CD14-positive monocyte (primary cell): ENCODE results near the gene HSPA1B. TPM values are rescaled to one million over a fixed set of nuclear protein-coding genes. Genes with fewer than 3 reads are reported as not detected.

Source experiments
- DNase-seq, 3 donors: peaks; one replicate each; pipeline ENCODE4 v3.0.0-alpha.2; 2011 to 2022
- H2AFZ ChIP-seq: 2 replicates; pipeline ENCODE4 v1.6.0; 2012; ENCODE audit warnings: mild to moderate bottlenecking, low read depth, low read length, inconsistent platforms; ENCODE audit not compliant: insufficient read depth, poor library complexity, severe bottlenecking
- H3K27ac ChIP-seq, 2 donors: 1 replicate in 1 of 2; 2 replicates in 1 of 2; pipeline ENCODE4 v1.5.1; 2012 to 2013; ENCODE audit warnings: low read length in 2 of 2, control low read depth in 1 of 2, inconsistent platforms in 1 of 2, low read depth in 1 of 2, mild to moderate bottlenecking in 1 of 2
- H3K27me3 ChIP-seq, 2 donors: one replicate each; pipeline versions ENCODE4 v1.6.0 to v1.6.1; 2011 to 2013; ENCODE audit warnings: low read length in 2 of 2; ENCODE audit not compliant: control insufficient read depth in 2 of 2, insufficient read depth in 2 of 2
- H3K36me3 ChIP-seq, 2 donors: replicated peaks in 1 of 2; 1 replicate in 1 of 2; 2 replicates in 1 of 2; pipeline versions ENCODE4 v1.5.1 to v1.6.1; 2012 to 2013; ENCODE audit warnings: low read length in 2 of 2, control low read depth in 1 of 2, inconsistent platforms in 1 of 2, mild to moderate bottlenecking in 1 of 2; ENCODE audit not compliant: insufficient read depth in 2 of 2, control insufficient read depth in 1 of 2
- H3K4me1 ChIP-seq, 2 donors: 1 replicate in 1 of 2; 2 replicates in 1 of 2; pipeline versions ENCODE4 v1.5.1 to v1.6.1; 2012 to 2013; ENCODE audit warnings: low read length in 2 of 2, control low read depth in 1 of 2, inconsistent platforms in 1 of 2, mild to moderate bottlenecking in 1 of 2, moderate library complexity in 1 of 2; ENCODE audit not compliant: insufficient read depth in 2 of 2, control insufficient read depth in 1 of 2
- H3K4me2 ChIP-seq: replicated peaks from 2 replicates; pipeline ENCODE3; 2012; ENCODE audit warnings: low read length, moderate library complexity, mild to moderate bottlenecking; ENCODE audit not compliant: poor library complexity, severe bottlenecking; ENCODE audit errors: extremely low read depth
- H3K4me3 ChIP-seq, 3 experiments: fragments of 200-600 bp in 1 of 3; sonication (generic) in 1 of 3; replicated peaks in 1 of 3; 1 replicate in 2 of 3; 2 replicates in 1 of 3; pipeline ENCODE4 v1.5.1; 2011 to 2013; ENCODE audit warnings: low read length in 3 of 3, mild to moderate bottlenecking in 3 of 3, control low read depth in 2 of 3, low read depth in 2 of 3, inconsistent platforms in 1 of 3, moderate library complexity in 1 of 3
- H3K79me2 ChIP-seq: 2 replicates; pipeline ENCODE4 v1.6.0; 2012; ENCODE audit warnings: mild to moderate bottlenecking, control low read depth, inconsistent platforms, low read length, moderate library complexity; ENCODE audit not compliant: insufficient read depth
- H3K9ac ChIP-seq: 2 replicates; pipeline ENCODE4 v1.6.0; 2017; ENCODE audit warnings: low read length, mild to moderate bottlenecking; ENCODE audit not compliant: insufficient read depth, poor library complexity, severe bottlenecking
- H3K9me3 ChIP-seq, 2 donors: replicated peaks in 1 of 2; 1 replicate in 1 of 2; 2 replicates in 1 of 2; pipeline versions ENCODE4 v1.5.1 to v1.6.1; 2012 to 2013; ENCODE audit warnings: low read length in 2 of 2, control low read depth in 1 of 2; ENCODE audit not compliant: control insufficient read depth in 1 of 2, insufficient read depth in 1 of 2
- H4K20me1 ChIP-seq: 2 replicates; pipeline ENCODE4 v1.6.0; 2012; ENCODE audit warnings: mild to moderate bottlenecking, low read length, control low read depth, moderate library complexity; ENCODE audit not compliant: insufficient read depth
- H3K27ac Mint-ChIP-seq, 7 donors: one replicate each; pipeline ENCODE4 v1.8.0; 2020; ENCODE audit warnings: mild to moderate bottlenecking in 7 of 7, mixed read lengths in 7 of 7, moderate library complexity in 6 of 7, inconsistent platforms in 2 of 7
- H3K27me3 Mint-ChIP-seq, 3 donors: one replicate each; pipeline ENCODE4 v1.8.0; 2021 to 2022; ENCODE audit warnings: low read depth in 3 of 3, mild to moderate bottlenecking in 3 of 3, mixed read lengths in 3 of 3, moderate library complexity in 3 of 3, inconsistent platforms in 1 of 3
- H3K36me3 Mint-ChIP-seq, 2 donors: one replicate each; pipeline ENCODE4 v1.8.0; 2020; ENCODE audit warnings: mixed read lengths in 2 of 2, inconsistent platforms in 1 of 2, mild to moderate bottlenecking in 1 of 2
- H3K4me1 Mint-ChIP-seq: one replicate; pipeline ENCODE4 v1.8.0; 2020; ENCODE audit warnings: mild to moderate bottlenecking, mixed read lengths
- H3K4me3 Mint-ChIP-seq, 2 donors: one replicate each; pipeline ENCODE4 v1.8.0; 2020; ENCODE audit warnings: mild to moderate bottlenecking in 2 of 2, mixed read lengths in 2 of 2, moderate library complexity in 1 of 2
- H3K9me3 Mint-ChIP-seq, 7 donors: one replicate each; pipeline ENCODE4 v1.8.0; 2020 to 2022; ENCODE audit warnings: mixed read lengths in 7 of 7, mild to moderate bottlenecking in 6 of 7, moderate library complexity in 6 of 7, inconsistent platforms in 2 of 7
- CTCF ChIP-seq: fragments of 200-600 bp; IDR thresholded peaks from one replicate; pipeline ENCODE4 v1.8.0; 2022; ENCODE audit warnings: antibody characterized with exemption, mild to moderate bottlenecking
- WGBS: methylation state at CpG from one replicate; pipeline ENCODE4 v1.1.5; 2013; ENCODE audit warnings: missing lambda C conversion rate; ENCODE audit not compliant: insufficient coverage; 5-methylcytosine and 5-hydroxymethylcytosine counted together
- intact Hi-C, 2 donors: fragments of 100-400 bp; cut with micrococcal nuclease; formaldehyde crosslinking; loops; one replicate each; pipeline versions ENCODE4 v1.15.0 to v1.15.1; 2023
- polyA plus RNA-seq, 3 donors: library from polyadenylated mRNA; depleted of rRNA in 1 of 3; unstranded in 2 of 3; stranded (reverse) in 1 of 3; fragments of 300-500 nt in 2 of 3; fragments of >200 nt in 1 of 3; fragmentation: Illumina TruSeq in 2 of 3; gene quantifications; 1 replicate in 2 of 3; 2 replicates in 1 of 3; pipeline ENCODE4 v1.2.3, GENCODE V29; 2012 to 2021

The HSPA1B gene
- polyA plus RNA-seq, 3 donors, result 3.4 to 81.4 (median 4.8) TPM

- Mint-ChIP-seq H3K4me3 (no peak overlapping the region), H3K9me3 (no peaks in the 10 kb centered on the region), H3K27me3 (peaks cover 2 to 3% (median 3%) of the 10 kb centered on the region in 3 donors), H3K36me3 (peaks cover 47 to 67% of the 10 kb centered on the region in 2 donors), H3K4me1 (peaks cover 15% of the 10 kb centered on the region), H3K27ac (peak overlapping the region in 1 of 7 donors; percentile 7)
- Histone ChIP-seq H3K9ac (no peak overlapping the region), H4K20me1 (no peaks in the 10 kb centered on the region), H3K27ac (no peak overlapping the region), H3K4me3 (no peak overlapping the region), H3K4me2 (no peak overlapping the region), H3K4me1 (peaks cover 13 to 15% of the 10 kb centered on the region in 2 donors), H3K9me3 (no peaks in the 10 kb centered on the region), H3K79me2 (no peaks in the 10 kb centered on the region), H3K27me3 (no peaks in the 10 kb centered on the region), H2AFZ (no peak overlapping the region), H3K36me3 (peaks cover 56 to 64% of the 10 kb centered on the region in 2 donors)
- no peak for TF ChIP-seq CTCF
- DNase-seq, result no peak
- intact Hi-C loops, result no loop called here
- WGBS, result 96% methylated on average over 21 of the region's 43 CpGs
Observed at GRCh38 chr6:31778999-31779885, 48.3 kb upstream of the HSPA1B start.

GRCh38 chr6:31779908-31780307, 47.6 kb upstream of the HSPA1B start:
- Histone ChIP-seq H3K9me3 (no peaks in the 10 kb centered on the region), H3K27ac (peak overlapping the region in 1 of 2 donors; percentile 26), H3K4me1 (peaks cover 13 to 15% of the 10 kb centered on the region in 2 donors), H3K79me2 (no peaks in the 10 kb centered on the region), H2AFZ (no peak overlapping the region), H3K4me3 (no peak overlapping the region), H3K4me2 (no peak overlapping the region), H3K27me3 (no peaks in the 10 kb centered on the region), H3K36me3 (peaks cover 63 to 71% of the 10 kb centered on the region in 2 donors), H4K20me1 (no peaks in the 10 kb centered on the region), H3K9ac (no peak overlapping the region)
- Mint-ChIP-seq H3K36me3 (peaks cover 54 to 74% of the 10 kb centered on the region in 2 donors), H3K27me3 (peaks cover 2 to 3% (median 3%) of the 10 kb centered on the region in 3 donors), H3K27ac (peak overlapping the region in 2 of 7 donors; percentile 7 to 20), H3K4me1 (peaks cover 15% of the 10 kb centered on the region), H3K9me3 (no peaks in the 10 kb centered on the region), H3K4me3 (no peak overlapping the region)
- intact Hi-C loops, result no loop called here
- WGBS, result 98% methylated on average over 9 of the region's 10 CpGs
- DNase-seq, result no peak
- TF ChIP-seq CTCF, result no peak
